ENCODE results near the gene GBP5.
"Not testable (repeated sequence)": the region's sequence is repeated elsewhere in the genome, so short reads cannot be mapped to it uniquely, and the experiment has no call there.

Gene GBP5

DNA sequence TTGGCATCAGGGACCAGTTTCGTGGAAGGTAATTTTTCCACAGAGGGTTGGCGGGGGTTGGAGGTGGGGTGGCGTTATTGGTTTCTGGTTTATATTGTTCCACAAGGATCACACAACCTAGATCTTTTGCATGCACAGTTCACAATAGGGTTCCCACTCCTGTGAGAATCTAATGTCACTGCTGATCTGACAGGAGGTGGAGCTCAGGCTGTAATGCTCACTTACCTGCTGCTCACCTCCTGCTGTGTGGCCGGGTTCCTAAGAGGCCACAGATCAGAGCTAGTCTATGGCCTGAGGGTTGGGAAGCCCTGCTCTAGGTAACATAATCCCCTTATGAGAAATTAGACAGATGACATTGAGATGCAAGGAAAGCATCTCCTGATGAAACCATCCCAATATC is 12.6 kb downstream of the GBP5 start:
- no peak overlapping the region for H3K27ac ChIP-seq (ENCODE audit: low read length)
- no peak for DNase-seq

GRCh38 chr1:89259283-89259971 is 13.2 kb downstream of the GBP5 start:
- Histone ChIP-seq H3K4me1 (ENCODE audit: low read length) (no peaks in the 10 kb centered on the region), H3K4me3 (ENCODE audit: low read length) (no peak overlapping the region), H3K79me2 (ENCODE audit: low read length) (no peaks in the 10 kb centered on the region), H3K4me2 (ENCODE audit: low read depth, low read length) (no peak overlapping the region), H3K9ac (ENCODE audit: low read length) (no peak overlapping the region), H3K27ac (ENCODE audit: low read length) (no peak overlapping the region), H3K36me3 (replicated peaks; ENCODE audit: insufficient read depth, low read length) (no peaks in the 10 kb centered on the region), H4K20me1 (ENCODE audit: insufficient read depth, low read length) (no peaks in the 10 kb centered on the region), H2AFZ (ENCODE audit: low read length) (no peak overlapping the region), H3F3A (ENCODE audit: insufficient read depth, low read length) (no peaks in the 10 kb centered on the region), H3K27me3 (replicated peaks; ENCODE audit: insufficient read depth, low read length) (no peaks in the 10 kb centered on the region), H3K9me3 (replicated peaks; ENCODE audit: insufficient read depth, low read length) (no peaks in the 10 kb centered on the region), H3K9me2 (replicated peaks; ENCODE audit: insufficient read depth, low read length) (no peaks in the 10 kb centered on the region)
- no peak for TF ChIP-seq EZH2 (optimal IDR thresholded peaks at IDR 0.05; ENCODE audit: low read depth, low read length)
- no peak for TF ChIP-seq EZH2phosphoT487 (IDR thresholded peaks at IDR 0.05; ENCODE audit: low read length)
- TF ChIP-seq CTCF (IDR thresholded peaks at IDR 0.05; ENCODE audit: low read length): no peak
- no peak for DNase-seq

More for the DNA sequence above, 12.6 kb downstream of the GBP5 start:
- no peaks in the 10 kb centered on the region for H4K20me1 ChIP-seq (ENCODE audit: insufficient read depth, low read length)
- no peaks in the 10 kb centered on the region for H3K27me3 ChIP-seq (replicated peaks; ENCODE audit: insufficient read depth, low read length)
- H3K9me2 ChIP-seq (replicated peaks; ENCODE audit: insufficient read depth, low read length): no peaks in the 10 kb centered on the region
- no peaks in the 10 kb centered on the region for H3K4me1 ChIP-seq (ENCODE audit: low read length)
- H3F3A ChIP-seq (ENCODE audit: insufficient read depth, low read length): no peaks in the 10 kb centered on the region
- no peaks in the 10 kb centered on the region for H3K36me3 ChIP-seq (replicated peaks; ENCODE audit: insufficient read depth, low read length)
- TF ChIP-seq CTCF (IDR thresholded peaks at IDR 0.05; ENCODE audit: low read length) (no peak), EZH2phosphoT487 (IDR thresholded peaks at IDR 0.05; ENCODE audit: low read length) (no peak), EZH2 (optimal IDR thresholded peaks at IDR 0.05; ENCODE audit: low read depth, low read length) (no peak)
- H3K4me2 ChIP-seq (ENCODE audit: low read depth, low read length): no peak overlapping the region
- H3K9ac ChIP-seq (ENCODE audit: low read length): no peak overlapping the region
- no peak overlapping the region for H3K4me3 ChIP-seq (ENCODE audit: low read length)
- H2AFZ ChIP-seq (ENCODE audit: low read length): no peak overlapping the region
- no peaks in the 10 kb centered on the region for H3K79me2 ChIP-seq (ENCODE audit: low read length)
- H3K9me3 ChIP-seq (replicated peaks; ENCODE audit: insufficient read depth, low read length): no peaks in the 10 kb centered on the region

GRCh38 chr1:89257041-89257440 is 15.6 kb downstream of the GBP5 start:
- H3F3A ChIP-seq (ENCODE audit: insufficient read depth, low read length): no peaks in the 10 kb centered on the region
- H3K9ac ChIP-seq (ENCODE audit: low read length): no peak overlapping the region
- H3K4me1 ChIP-seq (ENCODE audit: low read length): no peaks in the 10 kb centered on the region
- H3K79me2 ChIP-seq (ENCODE audit: low read length): no peaks in the 10 kb centered on the region
- no peak overlapping the region for H3K4me3 ChIP-seq (ENCODE audit: low read length)
- H3K4me2 ChIP-seq (ENCODE audit: low read depth, low read length): no peak overlapping the region
- H2AFZ ChIP-seq (ENCODE audit: low read length): no peak overlapping the region
- H3K27ac ChIP-seq (ENCODE audit: low read length): no peak overlapping the region
- no peak for TF ChIP-seq EZH2phosphoT487 (IDR thresholded peaks at IDR 0.05; ENCODE audit: low read length)
- TF ChIP-seq EZH2 (optimal IDR thresholded peaks at IDR 0.05; ENCODE audit: low read depth, low read length): no peak
- no peak for TF ChIP-seq CTCF (IDR thresholded peaks at IDR 0.05; ENCODE audit: low read length)
- DNase-seq: no peak
- no peaks in the 10 kb centered on the region for H3K36me3 ChIP-seq (replicated peaks; ENCODE audit: insufficient read depth, low read length)
- H3K9me2 ChIP-seq (replicated peaks; ENCODE audit: insufficient read depth, low read length): no peaks in the 10 kb centered on the region
- H3K27me3 ChIP-seq (replicated peaks; ENCODE audit: insufficient read depth, low read length): no peaks in the 10 kb centered on the region
- H3K9me3 ChIP-seq (replicated peaks; ENCODE audit: insufficient read depth, low read length): no peaks in the 10 kb centered on the region
- no peaks in the 10 kb centered on the region for H4K20me1 ChIP-seq (ENCODE audit: insufficient read depth, low read length)

GRCh38 chr1:89255581-89255980 is 17.1 kb downstream of the GBP5 start:
- H3K9me3 ChIP-seq (replicated peaks; ENCODE audit: insufficient read depth, low read length); H3K27ac ChIP-seq (ENCODE audit: low read length); H3K79me2 ChIP-seq (ENCODE audit: low read length); H3K4me1 ChIP-seq (ENCODE audit: low read length); H3K4me3 ChIP-seq (ENCODE audit: low read length); H2AFZ ChIP-seq (ENCODE audit: low read length); H3K36me3 ChIP-seq (replicated peaks; ENCODE audit: insufficient read depth, low read length); H3K4me2 ChIP-seq (ENCODE audit: low read depth, low read length); H4K20me1 ChIP-seq (ENCODE audit: insufficient read depth, low read length); H3K9ac ChIP-seq (ENCODE audit: low read length); H3F3A ChIP-seq (ENCODE audit: insufficient read depth, low read length); H3K27me3 ChIP-seq (replicated peaks; ENCODE audit: insufficient read depth, low read length); DNase-seq; H3K9me2 ChIP-seq (replicated peaks; ENCODE audit: insufficient read depth, low read length): not testable (repeated sequence)

Data from MM.1S (cell line).